AG04449 (cell line): ENCODE results near the gene CAMK2G.
"Not testable (repeated sequence)": the region's sequence is repeated elsewhere in the genome, so short reads cannot be mapped to it uniquely, and the experiment has no call there.

Source experiments
- CTCF ChIA-PET: fragments of 350-600 bp; formaldehyde crosslinking; extraction: SDS; loops from one replicate; lab custom pipeline; 2021; ENCODE audit warnings: antibody characterized with exemption; lab: Yijun Ruan, JAX
- POLR2A ChIA-PET: fragments of 400-600, 350-600 bp; formaldehyde crosslinking; extraction: SDS; loops from one replicate; lab custom pipeline; 2020; ENCODE audit warnings: antibody characterized with exemption, inconsistent platforms; lab: Yijun Ruan, JAX
- DNase-seq: peaks from one replicate; pipeline ENCODE4 v3.0.0-alpha.2; 2010; ENCODE audit warnings: low read depth, low spot score
- H3K4me3 ChIP-seq: 2 replicates; pipeline ENCODE4 v1.5.1; 2011; ENCODE audit warnings: low read depth, mild to moderate bottlenecking, control low read depth, low read length
- TF ChIP-seq, protein P1 (sequence below): IDR thresholded peaks from one replicate; pipeline ENCODE4 v1.5.1; 2011; ENCODE audit warnings: mild to moderate bottlenecking, moderate library complexity, low read length, control low read depth, inconsistent platforms; ENCODE audit not compliant: insufficient read depth; ENCODE audit errors: missing control alignments

The CAMK2G gene

DNA sequence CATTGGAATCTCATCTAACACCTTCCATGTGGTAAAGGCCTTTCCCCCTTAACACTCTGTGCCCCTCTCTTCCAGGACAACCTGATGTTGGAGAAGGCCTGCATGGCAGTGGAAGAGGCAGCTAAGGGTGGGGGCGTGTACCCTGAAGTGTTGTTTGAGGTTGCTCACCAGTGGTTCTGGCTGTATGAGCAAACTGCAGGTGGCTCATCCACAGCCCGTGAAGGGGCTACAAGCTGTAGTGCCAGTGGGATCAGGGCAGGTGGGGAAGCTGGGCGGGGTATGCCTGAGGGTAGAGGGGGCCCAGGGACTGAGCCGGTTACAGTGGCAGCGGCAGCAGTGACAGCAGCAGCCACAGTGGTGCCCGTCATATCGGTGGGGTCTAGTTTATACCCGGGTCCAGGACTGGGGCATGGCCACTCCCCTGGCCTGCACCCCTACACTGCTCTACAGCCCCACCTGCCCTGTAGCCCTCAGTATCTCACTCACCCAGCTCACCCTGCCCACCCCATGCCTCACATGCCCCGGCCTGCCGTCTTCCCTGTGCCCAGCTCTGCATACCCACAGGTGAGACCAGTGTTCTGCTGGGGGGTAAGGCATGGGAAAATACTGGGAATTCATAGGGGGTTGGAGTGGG, 75.3 kb downstream of the CAMK2G start:
- TF ChIP-seq, protein P1, sequence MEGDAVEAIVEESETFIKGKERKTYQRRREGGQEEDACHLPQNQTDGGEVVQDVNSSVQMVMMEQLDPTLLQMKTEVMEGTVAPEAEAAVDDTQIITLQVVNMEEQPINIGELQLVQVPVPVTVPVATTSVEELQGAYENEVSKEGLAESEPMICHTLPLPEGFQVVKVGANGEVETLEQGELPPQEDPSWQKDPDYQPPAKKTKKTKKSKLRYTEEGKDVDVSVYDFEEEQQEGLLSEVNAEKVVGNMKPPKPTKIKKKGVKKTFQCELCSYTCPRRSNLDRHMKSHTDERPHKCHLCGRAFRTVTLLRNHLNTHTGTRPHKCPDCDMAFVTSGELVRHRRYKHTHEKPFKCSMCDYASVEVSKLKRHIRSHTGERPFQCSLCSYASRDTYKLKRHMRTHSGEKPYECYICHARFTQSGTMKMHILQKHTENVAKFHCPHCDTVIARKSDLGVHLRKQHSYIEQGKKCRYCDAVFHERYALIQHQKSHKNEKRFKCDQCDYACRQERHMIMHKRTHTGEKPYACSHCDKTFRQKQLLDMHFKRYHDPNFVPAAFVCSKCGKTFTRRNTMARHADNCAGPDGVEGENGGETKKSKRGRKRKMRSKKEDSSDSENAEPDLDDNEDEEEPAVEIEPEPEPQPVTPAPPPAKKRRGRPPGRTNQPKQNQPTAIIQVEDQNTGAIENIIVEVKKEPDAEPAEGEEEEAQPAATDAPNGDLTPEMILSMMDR, result no peak
- H3K4me3 ChIP-seq, result no peak overlapping the region
- ChIA-PET POLR2A (interaction anchor here (0.5 to 1.9 kb wide), 4 partner anchors 13 to 27 kb away, joined by 3 to 6 read pairs (median 4); partner anchors contain the start of genes CHCHD1 and ZSWIM8), CTCF (no interaction called here)
- DNase-seq, result no peak

DNA sequence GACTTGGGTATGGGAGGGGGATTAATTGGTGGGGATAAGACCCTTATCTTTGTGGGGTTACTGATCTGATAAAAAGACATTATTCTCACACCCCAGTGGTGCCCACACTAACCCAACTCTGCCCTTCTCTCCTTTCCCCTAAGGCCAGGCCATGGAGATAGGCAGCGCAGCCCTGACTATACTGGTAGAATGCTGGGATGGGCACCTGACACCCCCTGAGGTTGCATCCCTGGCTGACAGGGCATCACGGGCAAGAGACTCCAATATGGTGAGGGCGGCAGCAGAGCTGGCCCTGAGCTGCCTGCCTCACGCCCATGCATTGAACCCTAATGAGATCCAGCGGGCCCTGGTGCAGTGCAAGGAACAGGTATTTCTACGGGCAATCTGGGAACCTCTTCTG, 76.3 kb downstream of the CAMK2G start:
- no peak for DNase-seq
- ChIA-PET CTCF (no interaction called here), POLR2A (interaction anchor here (1.5 to 1.9 kb wide), 2 partner anchors 12 to 16 kb away, joined by 5 to 6 read pairs; partner anchors contain the start of genes CHCHD1 and ZSWIM8)
- TF ChIP-seq, protein P1, result no peak
- H3K4me3 ChIP-seq, result no peak overlapping the region

DNA sequence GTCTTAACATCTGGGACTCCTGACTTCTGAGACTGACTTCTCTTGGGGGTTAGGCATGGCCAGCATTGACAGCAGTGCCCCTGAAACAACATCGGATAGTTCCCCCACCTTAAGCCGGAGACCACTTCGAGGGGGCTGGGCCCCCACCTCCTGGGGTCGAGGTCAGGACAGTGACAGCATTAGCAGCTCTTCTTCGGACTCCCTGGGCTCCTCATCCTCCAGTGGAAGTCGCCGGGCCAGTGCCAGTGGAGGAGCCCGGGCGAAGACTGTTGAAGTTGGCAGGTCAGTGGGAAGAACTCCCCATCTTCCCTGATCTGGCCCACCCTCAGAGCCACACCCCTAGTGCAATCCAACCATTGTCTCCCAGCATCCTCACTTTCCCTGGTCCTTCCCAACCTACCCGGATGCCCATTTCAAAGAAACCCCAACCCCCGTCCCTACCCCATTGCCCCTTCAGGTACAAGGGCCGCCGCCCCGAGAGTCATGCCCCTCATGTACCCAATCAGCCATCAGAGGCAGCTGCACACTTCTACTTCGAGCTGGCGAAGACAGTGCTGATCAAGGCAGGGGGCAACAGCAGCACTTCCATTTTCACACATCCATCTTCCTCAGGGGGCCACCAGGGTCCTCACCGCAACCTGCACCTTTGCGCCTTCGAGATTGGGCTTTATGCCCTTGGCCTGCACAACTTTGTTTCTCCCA, 76.9 kb downstream of the CAMK2G start:
- CTCF ChIA-PET, result no interaction called here
- H3K4me3 ChIP-seq, result no peak overlapping the region
- TF ChIP-seq, protein P1, result no peak
- no peak for DNase-seq
- POLR2A ChIA-PET, result no interaction called here

DNA sequence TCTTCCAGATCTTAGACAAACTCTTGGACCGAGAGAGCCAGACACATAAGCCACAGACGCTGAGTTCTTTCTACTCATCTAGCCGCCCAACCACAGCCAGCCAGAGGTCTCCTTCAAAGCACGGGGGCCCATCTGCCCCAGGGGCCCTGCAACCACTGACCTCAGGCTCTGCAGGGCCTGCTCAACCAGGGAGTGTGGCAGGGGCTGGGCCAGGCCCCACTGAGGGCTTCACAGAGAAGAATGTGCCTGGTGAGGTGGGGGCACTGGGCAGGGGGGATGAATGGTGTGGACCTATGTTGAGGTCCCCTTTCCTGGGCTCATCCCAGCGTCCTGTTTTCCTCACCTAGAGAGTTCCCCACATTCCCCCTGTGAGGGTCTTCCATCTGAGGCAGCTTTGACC, 77.6 kb downstream of the CAMK2G start:
- no peak overlapping the region for H3K4me3 ChIP-seq
- POLR2A ChIA-PET, result no interaction called here
- no peak for DNase-seq
- CTCF ChIA-PET, result interaction anchor here (0.6 kb wide), 1 partner anchor 82 kb away, joined by 3 read pairs; no protein-coding TSS in a partner anchor
- TF ChIP-seq, protein P1, result no peak

DNA sequence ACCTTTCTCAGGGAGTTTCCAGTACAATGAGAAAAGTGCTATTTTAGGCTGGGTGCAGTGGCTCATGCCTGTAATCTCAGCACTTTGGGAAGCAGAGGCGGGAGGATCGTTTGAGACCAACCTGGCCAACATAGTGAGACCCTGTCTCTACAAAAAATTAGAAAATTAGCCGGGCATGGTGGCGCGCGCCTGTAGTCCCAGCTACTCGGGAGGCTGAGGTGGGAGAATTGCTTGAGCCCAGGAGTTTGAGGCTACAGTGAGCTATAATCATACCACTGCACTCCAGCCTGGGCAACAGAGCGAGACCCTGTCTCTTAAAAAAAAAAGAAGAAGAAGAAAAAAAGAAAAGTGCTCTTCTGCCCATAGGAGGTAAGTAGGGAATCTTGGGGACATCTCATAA, 78.3 kb downstream of the CAMK2G start:
- DNase-seq, CTCF ChIA-PET, H3K4me3 ChIP-seq: not testable (repeated sequence)
- POLR2A ChIA-PET, result interaction anchor here (0.7 kb wide), 1 partner anchor 10 kb away, joined by 3 read pairs; the partner anchor contains the start of gene ZSWIM8

DNA sequence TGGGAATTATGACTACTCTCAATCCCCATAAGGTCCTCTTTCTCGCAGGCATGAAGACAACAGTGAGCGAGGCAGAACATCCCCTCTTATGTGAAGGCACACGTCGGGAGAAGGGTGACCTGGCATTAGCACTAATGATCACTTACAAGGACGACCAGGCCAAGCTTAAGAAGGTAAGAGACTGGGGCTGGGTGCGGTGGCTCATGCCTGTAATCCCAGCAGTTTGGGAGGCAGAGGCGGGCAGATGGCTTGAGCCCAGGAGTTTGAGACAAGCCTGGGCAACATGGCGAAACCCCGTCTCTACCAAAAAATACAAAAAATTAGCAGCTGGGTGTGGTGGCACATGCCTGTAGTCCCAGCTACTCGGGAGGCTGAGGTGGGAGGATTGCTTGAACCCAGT, 78.9 kb downstream of the CAMK2G start:
- not testable (repeated sequence) for DNase-seq, H3K4me3 ChIP-seq
- ChIA-PET CTCF (interaction anchor here (1.7 kb wide), 1 partner anchor 10 kb away, joined by 3 read pairs; no protein-coding TSS in a partner anchor), POLR2A (interaction anchor here (0.7 kb wide), 1 partner anchor 10 kb away, joined by 3 read pairs; the partner anchor contains the start of gene ZSWIM8)

DNA sequence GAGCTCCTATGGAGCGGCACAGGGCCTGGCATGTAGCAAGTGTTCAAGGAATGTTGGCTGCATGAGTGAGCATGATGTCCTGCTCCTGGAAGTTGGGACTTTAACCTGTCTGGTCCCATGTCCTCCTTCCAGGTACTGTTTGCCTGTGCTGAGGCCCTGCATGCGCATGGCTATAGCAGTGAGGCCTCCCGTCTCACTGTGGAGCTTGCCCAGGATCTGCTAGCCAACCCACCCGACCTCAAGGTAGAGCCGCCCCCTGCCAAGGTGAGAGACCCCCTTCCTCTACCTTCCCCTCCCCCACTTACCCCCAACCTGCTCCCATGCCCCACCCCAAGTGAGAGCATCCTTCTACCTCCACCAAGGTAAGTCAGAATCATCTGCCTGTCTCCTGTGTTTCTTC, 80.9 kb downstream of the CAMK2G start:
- POLR2A ChIA-PET, result no interaction called here
- CTCF ChIA-PET, result interaction anchor here (1.0 to 1.2 kb wide), 2 partner anchors 55 to 86 kb away, joined by 3 to 4 read pairs; no protein-coding TSS in a partner anchor
- TF ChIP-seq, protein P1, result no peak
- no peak overlapping the region for H3K4me3 ChIP-seq
- no peak for DNase-seq
